Erythroblast (primary cell): ENCODE data around the gene NELFCD.
A peak's percentile ranks its signal among the peaks of the same experiment; 100 is the strongest.

Source experiments
- DNase-seq, 2 experiments: peaks; one replicate each; lab custom pipeline; 2025; lab: John Stamatoyannopoulos, UW
- GATA1 ChIP-seq: IDR thresholded peaks from 2 replicates; pipeline ENCODE4 v1.6.1; 2011; ENCODE audit warnings: low read depth, mild to moderate bottlenecking, control low read depth, low read length, moderate library complexity
- POLR2A ChIP-seq: IDR thresholded peaks from 2 replicates; pipeline ENCODE4 v1.6.1; 2011; ENCODE audit warnings: mild to moderate bottlenecking, low read length

NELFCD gene

GRCh38 chr20:59015411-59015810 is 34.4 kb downstream of the NELFCD start:
- DNase-seq: no peak
- TF ChIP-seq GATA1 (no peak), POLR2A (no peak)

GRCh38 chr20:59015812-59016711 is 35.0 kb downstream of the NELFCD start:
- DNase-seq: peak; percentile 73 to 74
- no peak for TF ChIP-seq POLR2A
- no peak for TF ChIP-seq GATA1

- no peak for TF ChIP-seq GATA1
- no peak for TF ChIP-seq POLR2A
- peak; percentile 29 to 47 for DNase-seq
Measured at GRCh38 chr20:59016795-59017492, 35.9 kb downstream of the NELFCD start.

GRCh38 chr20:59017493-59018231 is 36.6 kb downstream of the NELFCD start:
- no peak for DNase-seq
- TF ChIP-seq POLR2A: no peak
- TF ChIP-seq GATA1: no peak

GRCh38 chr20:59018817-59019216 is 37.8 kb downstream of the NELFCD start:
- TF ChIP-seq POLR2A (no peak), GATA1 (no peak)
- no peak for DNase-seq

GRCh38 chr20:59019217-59019616 is 38.2 kb downstream of the NELFCD start, which contains the start of gene TUBB1:
TUBB1 (plus strand) TSS chr20:59019429; CDS start chr20:59019523, 94 bp downstream.
- peak; percentile 90 to 92 for DNase-seq
- no peak for TF ChIP-seq GATA1
- peak; percentile 50 for TF ChIP-seq POLR2A

- TF ChIP-seq POLR2A: peak; percentile 78
- TF ChIP-seq GATA1: peak; percentile 39
- DNase-seq: peak; percentile 94 to 97
Measured at GRCh38 chr20:59020938-59021551, 40.0 kb downstream of the NELFCD start.

- no peak for DNase-seq
- TF ChIP-seq GATA1 (no peak), POLR2A (no peak)
Measured at GRCh38 chr20:59022754-59023153, 41.7 kb downstream of the NELFCD start.

- TF ChIP-seq POLR2A (no peak), GATA1 (no peak)
- no peak for DNase-seq
Measured at GRCh38 chr20:59023616-59024015, 42.6 kb downstream of the NELFCD start.

GRCh38 chr20:59024111-59024530 is 43.1 kb downstream of the NELFCD start:
- DNase-seq: no peak
- TF ChIP-seq POLR2A (no peak), GATA1 (no peak)

GRCh38 chr20:59025086-59025485 is 44.0 kb downstream of the NELFCD start:
- TF ChIP-seq GATA1 (no peak), POLR2A (no peak)
- DNase-seq: no peak

GRCh38 chr20:59025511-59025910 is 44.5 kb downstream of the NELFCD start:
- no peak for DNase-seq
- TF ChIP-seq POLR2A (no peak), GATA1 (no peak)

GRCh38 chr20:59026904-59027740 is 46.1 kb downstream of the NELFCD start:
- no peak for DNase-seq
- TF ChIP-seq GATA1 (no peak), POLR2A (no peak)
